HepG2 (cell line): ENCODE measurements around the gene SULT4A1. TPM values are rescaled to one million over a fixed set of nuclear protein-coding genes. Genes with fewer than 3 reads are reported as not detected.

Experiments used
- ATAC-seq: fragments of 200-7000 bp; cut with Tn5 transposase; 3 replicates; pipeline ENCODE4 v1.9.1; 2020; ENCODE audit warnings: mild to moderate bottlenecking, moderate library complexity
- BruUV-seq: library from RNA; stranded (reverse); fragments of 400-500 nt; replicated peaks from 2 replicates; lab custom pipeline; 2021; lab: Mats Ljungman, UMichigan
- CTCF ChIA-PET: fragments of 300-600 bp; formaldehyde crosslinking; extraction: SDS; loops from one replicate; lab custom pipeline; 2021; ENCODE audit warnings: low total read pairs, inconsistent platforms, low intra/inter-chr PET ratio; lab: Yijun Ruan, JAX
- POLR2A ChIA-PET: fragments of 350-600 bp; sonication (Branson Sonifier 250); formaldehyde crosslinking; loops from one replicate; lab custom pipeline; 2020; ENCODE audit warnings: antibody characterized with exemption, inconsistent platforms; lab: Yijun Ruan, JAX
- DNase-seq: peaks from one replicate; pipeline ENCODE4 v3.0.0-alpha.2; 2015; ENCODE audit warnings: low spot score
- FAIRE-seq: peaks from 3 replicates; lab custom pipeline; 2011; peaks lifted over from hg19 to GRCh38; lab: Jason Lieb, UNC
- H2AFZ ChIP-seq: one replicate; pipeline ENCODE4 v1.6.1; 2011; ENCODE audit warnings: low read length, inconsistent platforms
- H3K27ac ChIP-seq: fragments of 300-600 bp; 3 replicates; pipeline ENCODE4 v1.8.0; 2011; ENCODE audit warnings: mixed run types, mild to moderate bottlenecking, mixed read lengths, low read length, inconsistent platforms; ENCODE audit not compliant: insufficient read depth; ENCODE audit errors: extremely low read length
- H3K27me3 ChIP-seq, 2 experiments: fragments of 200-600 bp in 1 of 2; 2 replicates in 1 of 2; 3 replicates in 1 of 2; pipeline versions ENCODE4 v1.6.0 to v1.8.0; 2011; ENCODE audit warnings: low read length in 2 of 2, mild to moderate bottlenecking in 2 of 2, moderate library complexity in 2 of 2, inconsistent platforms in 1 of 2; ENCODE audit not compliant: insufficient read depth in 2 of 2, control insufficient read depth in 1 of 2
- H3K36me3 ChIP-seq, 2 experiments: fragments of 200-600 bp in 1 of 2; replicated peaks in 1 of 2; 2 replicates in 1 of 2; 3 replicates in 1 of 2; pipeline versions ENCODE4 v1.5.1 to v1.8.0; 2011; ENCODE audit warnings: low read length in 2 of 2, inconsistent platforms in 1 of 2; ENCODE audit not compliant: insufficient read depth in 2 of 2, control insufficient read depth in 1 of 2
- H3K4me1 ChIP-seq: 2 replicates; pipeline ENCODE4 v1.5.1; 2012; ENCODE audit warnings: low read length, inconsistent platforms; ENCODE audit not compliant: insufficient read depth
- H3K4me2 ChIP-seq: 2 replicates; pipeline ENCODE4 v1.6.0; 2011; ENCODE audit warnings: low read depth, low read length, inconsistent platforms
- H3K4me3 ChIP-seq, 3 experiments: fragments of 200-600 bp in 1 of 3; sonication (generic), shearing (Covaris generic) in 1 of 3; replicated peaks in 1 of 3; 2 replicates each; pipeline ENCODE4 v1.5.1; 2011 to 2016; ENCODE audit warnings: low read length in 3 of 3, inconsistent platforms in 2 of 3, low read depth in 2 of 3, mild to moderate bottlenecking in 2 of 3, control low read depth in 1 of 3, mixed read lengths in 1 of 3; ENCODE audit not compliant: insufficient read depth in 1 of 3
- H3K79me2 ChIP-seq: one replicate; pipeline ENCODE4 v1.6.1; 2011; ENCODE audit warnings: low read length, inconsistent platforms; ENCODE audit not compliant: insufficient read depth
- H3K9ac ChIP-seq: 2 replicates; pipeline ENCODE4 v1.6.0; 2011; ENCODE audit warnings: mild to moderate bottlenecking, low read depth, low read length, inconsistent platforms; ENCODE audit not compliant: insufficient read depth
- H3K9me3 ChIP-seq: 2 replicates; pipeline ENCODE4 v1.5.1; 2012; ENCODE audit warnings: mild to moderate bottlenecking, low read length
- H4K20me1 ChIP-seq: 2 replicates; pipeline ENCODE4 v1.6.0; 2011; ENCODE audit warnings: inconsistent platforms, mild to moderate bottlenecking, low read length, moderate library complexity; ENCODE audit not compliant: insufficient read depth
- BRCA1 ChIP-seq: sonication (generic); formaldehyde crosslinking; IDR thresholded peaks from 2 replicates; pipeline ENCODE4 v1.4.0; 2020; ENCODE audit warnings: missing genetic modification reagents
- ELF4 ChIP-seq: sonication (generic); formaldehyde crosslinking; IDR thresholded peaks from 2 replicates; pipeline ENCODE4 v1.5.0; 2020; ENCODE audit warnings: missing genetic modification reagents, mild to moderate bottlenecking, moderate library complexity, borderline replicate concordance
- IRX3 ChIP-seq: sonication (generic); formaldehyde crosslinking; IDR thresholded peaks from 2 replicates; pipeline ENCODE4 v1.8.1; 2023; ENCODE audit warnings: mild to moderate bottlenecking, low read depth, missing genetic modification reagents, borderline replicate concordance
- KAT7 ChIP-seq: IDR thresholded peaks from 2 replicates; pipeline ENCODE4 v1.6.1; 2018; ENCODE audit warnings: borderline replicate concordance, missing compliant biosample characterization
- TARDBP ChIP-seq: sonication (generic); formaldehyde crosslinking; IDR thresholded peaks from 2 replicates; pipeline ENCODE4 v1.8.0; 2022; ENCODE audit warnings: mild to moderate bottlenecking, missing genetic modification reagents
- TCF7 ChIP-seq: sonication (generic); IDR thresholded peaks from 2 replicates; pipeline ENCODE4 v1.6.1; 2016; ENCODE audit warnings: antibody characterized with exemption, low read depth
- ZBTB7B ChIP-seq: sonication (generic); formaldehyde crosslinking; IDR thresholded peaks from 2 replicates; pipeline ENCODE4 v1.4.0; 2020; ENCODE audit warnings: missing genetic modification reagents
- ZNF557 ChIP-seq: sonication (generic); formaldehyde crosslinking; IDR thresholded peaks from 2 replicates; pipeline ENCODE4 v1.4.0; 2020; ENCODE audit warnings: missing genetic modification reagents
- ZSCAN21 ChIP-seq: sonication (generic); formaldehyde crosslinking; IDR thresholded peaks from 2 replicates; pipeline ENCODE4 v1.8.0; 2022; ENCODE audit warnings: mild to moderate bottlenecking, missing genetic modification reagents, moderate library complexity, borderline replicate concordance
- WGBS: methylation state at CpG from one replicate; pipeline ENCODE4 v1.1.6; 2017; ENCODE audit warnings: low lambda C conversion rate; 5-methylcytosine and 5-hydroxymethylcytosine counted together
- in situ Hi-C: cut with HindIII; loops from 2 replicates; pipeline ENCODE4 v1.10.0; 2017; ENCODE audit warnings: low pct_unique_long_range_greater_than_20kb; ENCODE audit not compliant: extremely low pct_ligation_motif_present
- intact Hi-C: fragments of 100-400 bp; cut with micrococcal nuclease; formaldehyde crosslinking; loops from one replicate; pipeline ENCODE4 v1.10.0; 2022; ENCODE audit not compliant: unreplicated experiment
- polyA plus RNA-seq, 8 experiments: library from polyadenylated mRNA; depleted of rRNA in 3 of 8; stranded (reverse) in 7 of 8; unstranded in 1 of 8; fragments of >200 nt; fragmentation: Illumina TruSeq in 4 of 8; extraction: Trizol in 4 of 8; gene quantifications; 2 replicates each; pipeline versions ENCODE4 v1.2.1 to v1.2.3, GENCODE V29; 2011 to 2016; ENCODE audit warnings: low read depth in 4 of 8, missing spikeins in 1 of 8, mixed read lengths in 1 of 8; ENCODE audit not compliant: insufficient read depth in 1 of 8
- total RNA-seq, 5 experiments: library from RNA; depleted of rRNA; stranded (reverse); fragments of >200 nt; fragmentation: Illumina TruSeq; extraction: Trizol; gene quantifications; 2 replicates each; pipeline ENCODE4 v1.2.3, GENCODE V29; 2016; ENCODE audit warnings: low read depth in 1 of 5
- TF ChIP-seq, protein P1 (sequence below): IDR thresholded peaks from 2 replicates; pipeline ENCODE4 v1.6.1; 2018; ENCODE audit warnings: missing genetic modification reagents
- TF ChIP-seq, protein P2 (sequence below): sonication (generic); formaldehyde crosslinking; IDR thresholded peaks from 2 replicates; pipeline ENCODE4 v1.8.1; 2022; ENCODE audit warnings: low read depth, mild to moderate bottlenecking, missing genetic modification reagents
- TF ChIP-seq, protein P3 (sequence below): sonication (generic); formaldehyde crosslinking; IDR thresholded peaks from 2 replicates; pipeline ENCODE4 v1.5.1; 2020; ENCODE audit warnings: missing genetic modification reagents, mild to moderate bottlenecking, borderline replicate concordance
- TF ChIP-seq, protein P4 (sequence below): sonication (generic); formaldehyde crosslinking; IDR thresholded peaks from 2 replicates; pipeline ENCODE4 v1.4.0; 2020; ENCODE audit warnings: missing genetic modification reagents
- TF ChIP-seq, protein P5 (sequence below): sonication (generic); formaldehyde crosslinking; IDR thresholded peaks from 2 replicates; pipeline ENCODE4 v1.5.0; 2020; ENCODE audit warnings: mild to moderate bottlenecking, missing genetic modification reagents

Gene SULT4A1
- total and polyA plus RNA-seq, 2 of the 13 experiments (the other 11 are each of a cell fraction or from before 2014, with no cell fraction given): not detected

DNA sequence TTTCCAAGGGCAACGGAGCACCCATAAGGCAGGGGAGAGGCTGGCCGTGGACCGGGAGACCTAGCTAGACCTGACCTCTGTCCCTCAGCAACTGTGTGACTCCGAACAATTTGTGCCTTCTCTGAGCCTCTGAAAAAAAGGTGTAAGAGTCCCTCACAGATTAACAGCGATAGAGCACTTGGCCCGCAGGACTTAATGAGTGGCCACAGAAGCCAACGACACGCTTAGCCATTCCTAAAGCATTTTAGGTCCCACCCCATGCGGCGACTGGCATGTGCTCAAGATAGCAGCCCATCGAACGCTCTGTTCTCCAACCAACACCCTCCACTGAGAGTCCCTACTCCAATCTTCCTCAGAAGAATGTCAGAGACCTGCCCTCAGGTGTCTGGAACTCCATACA, 1.5 kb downstream of the SULT4A1 start (continued):
- TF ChIP-seq, protein P1, sequence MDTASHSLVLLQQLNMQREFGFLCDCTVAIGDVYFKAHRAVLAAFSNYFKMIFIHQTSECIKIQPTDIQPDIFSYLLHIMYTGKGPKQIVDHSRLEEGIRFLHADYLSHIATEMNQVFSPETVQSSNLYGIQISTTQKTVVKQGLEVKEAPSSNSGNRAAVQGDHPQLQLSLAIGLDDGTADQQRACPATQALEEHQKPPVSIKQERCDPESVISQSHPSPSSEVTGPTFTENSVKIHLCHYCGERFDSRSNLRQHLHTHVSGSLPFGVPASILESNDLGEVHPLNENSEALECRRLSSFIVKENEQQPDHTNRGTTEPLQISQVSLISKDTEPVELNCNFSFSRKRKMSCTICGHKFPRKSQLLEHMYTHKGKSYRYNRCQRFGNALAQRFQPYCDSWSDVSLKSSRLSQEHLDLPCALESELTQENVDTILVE (CRISPR knock-in tag): no peak
- TF ChIP-seq, protein P2, sequence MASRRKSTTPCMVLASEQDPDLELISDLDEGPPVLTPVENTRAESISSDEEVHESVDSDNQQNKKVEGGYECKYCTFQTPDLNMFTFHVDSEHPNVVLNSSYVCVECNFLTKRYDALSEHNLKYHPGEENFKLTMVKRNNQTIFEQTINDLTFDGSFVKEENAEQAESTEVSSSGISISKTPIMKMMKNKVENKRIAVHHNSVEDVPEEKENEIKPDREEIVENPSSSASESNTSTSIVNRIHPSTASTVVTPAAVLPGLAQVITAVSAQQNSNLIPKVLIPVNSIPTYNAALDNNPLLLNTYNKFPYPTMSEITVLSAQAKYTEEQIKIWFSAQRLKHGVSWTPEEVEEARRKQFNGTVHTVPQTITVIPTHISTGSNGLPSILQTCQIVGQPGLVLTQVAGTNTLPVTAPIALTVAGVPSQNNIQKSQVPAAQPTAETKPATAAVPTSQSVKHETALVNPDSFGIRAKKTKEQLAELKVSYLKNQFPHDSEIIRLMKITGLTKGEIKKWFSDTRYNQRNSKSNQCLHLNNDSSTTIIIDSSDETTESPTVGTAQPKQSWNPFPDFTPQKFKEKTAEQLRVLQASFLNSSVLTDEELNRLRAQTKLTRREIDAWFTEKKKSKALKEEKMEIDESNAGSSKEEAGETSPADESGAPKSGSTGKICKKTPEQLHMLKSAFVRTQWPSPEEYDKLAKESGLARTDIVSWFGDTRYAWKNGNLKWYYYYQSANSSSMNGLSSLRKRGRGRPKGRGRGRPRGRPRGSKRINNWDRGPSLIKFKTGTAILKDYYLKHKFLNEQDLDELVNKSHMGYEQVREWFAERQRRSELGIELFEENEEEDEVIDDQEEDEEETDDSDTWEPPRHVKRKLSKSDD: no peak

DNA sequence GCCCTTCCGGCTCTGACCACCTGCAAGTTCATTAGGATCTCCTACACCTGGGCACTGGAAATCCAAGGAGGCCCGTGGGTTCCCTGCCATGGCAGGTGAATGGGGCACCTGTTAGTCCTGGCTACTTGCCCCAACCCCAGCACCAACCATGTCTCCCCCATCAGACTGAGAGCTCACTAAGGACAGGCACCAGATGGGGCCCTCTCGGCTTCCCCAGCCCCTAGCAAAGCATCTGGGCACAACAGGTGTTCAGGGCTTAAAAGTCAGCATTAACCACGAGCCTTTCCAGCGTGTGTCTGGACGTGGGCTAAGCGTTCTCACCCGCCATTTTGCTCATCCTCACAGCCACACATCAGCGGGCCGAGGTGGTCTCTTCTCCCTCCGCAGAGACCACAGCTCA, 2.2 kb downstream of the SULT4A1 start:
- Histone ChIP-seq H3K4me1 (no peaks in the 10 kb centered on the region), H3K9ac (no peak overlapping the region), H3K4me3 (no peak overlapping the region), H3K36me3 (no peaks in the 10 kb centered on the region), H3K27ac (no peak overlapping the region), H2AFZ (no peak overlapping the region), H3K79me2 (no peaks in the 10 kb centered on the region), H3K27me3 (peaks cover 0 to 35% of the 10 kb centered on the region in 2 experiments; a peak in 4 of 5 replicates), H3K4me2 (no peak overlapping the region), H3K9me3 (no peaks in the 10 kb centered on the region), H4K20me1 (no peaks in the 10 kb centered on the region)
- POLR2A ChIA-PET: no interaction called here
- in situ Hi-C loops: no loop called here
- intact Hi-C loops: no loop called here
- ATAC-seq (no peak), DNase-seq (no peak), FAIRE-seq (no peak)
- 70% methylated on average over 2 of the region's 11 CpGs for WGBS
- CTCF ChIA-PET: no interaction called here
- BruUV-seq: no TSS peak
- TF ChIP-seq TCF7 (no peak), ZSCAN21 (CRISPR knock-in tag) (no peak), BRCA1 (CRISPR knock-in tag) (no peak), ZBTB7B (no peak), KAT7 (CRISPR knock-in tag) (no peak), ZNF557 (CRISPR knock-in tag) (no peak), IRX3 (CRISPR knock-in tag) (no peak), ELF4 (CRISPR knock-in tag) (no peak), TARDBP (CRISPR knock-in tag) (no peak)
- TF ChIP-seq, protein P3, sequence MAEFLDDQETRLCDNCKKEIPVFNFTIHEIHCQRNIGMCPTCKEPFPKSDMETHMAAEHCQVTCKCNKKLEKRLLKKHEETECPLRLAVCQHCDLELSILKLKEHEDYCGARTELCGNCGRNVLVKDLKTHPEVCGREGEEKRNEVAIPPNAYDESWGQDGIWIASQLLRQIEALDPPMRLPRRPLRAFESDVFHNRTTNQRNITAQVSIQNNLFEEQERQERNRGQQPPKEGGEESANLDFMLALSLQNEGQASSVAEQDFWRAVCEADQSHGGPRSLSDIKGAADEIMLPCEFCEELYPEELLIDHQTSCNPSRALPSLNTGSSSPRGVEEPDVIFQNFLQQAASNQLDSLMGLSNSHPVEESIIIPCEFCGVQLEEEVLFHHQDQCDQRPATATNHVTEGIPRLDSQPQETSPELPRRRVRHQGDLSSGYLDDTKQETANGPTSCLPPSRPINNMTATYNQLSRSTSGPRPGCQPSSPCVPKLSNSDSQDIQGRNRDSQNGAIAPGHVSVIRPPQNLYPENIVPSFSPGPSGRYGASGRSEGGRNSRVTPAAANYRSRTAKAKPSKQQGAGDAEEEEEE (CRISPR knock-in tag): no peak
- TF ChIP-seq, protein P4, sequence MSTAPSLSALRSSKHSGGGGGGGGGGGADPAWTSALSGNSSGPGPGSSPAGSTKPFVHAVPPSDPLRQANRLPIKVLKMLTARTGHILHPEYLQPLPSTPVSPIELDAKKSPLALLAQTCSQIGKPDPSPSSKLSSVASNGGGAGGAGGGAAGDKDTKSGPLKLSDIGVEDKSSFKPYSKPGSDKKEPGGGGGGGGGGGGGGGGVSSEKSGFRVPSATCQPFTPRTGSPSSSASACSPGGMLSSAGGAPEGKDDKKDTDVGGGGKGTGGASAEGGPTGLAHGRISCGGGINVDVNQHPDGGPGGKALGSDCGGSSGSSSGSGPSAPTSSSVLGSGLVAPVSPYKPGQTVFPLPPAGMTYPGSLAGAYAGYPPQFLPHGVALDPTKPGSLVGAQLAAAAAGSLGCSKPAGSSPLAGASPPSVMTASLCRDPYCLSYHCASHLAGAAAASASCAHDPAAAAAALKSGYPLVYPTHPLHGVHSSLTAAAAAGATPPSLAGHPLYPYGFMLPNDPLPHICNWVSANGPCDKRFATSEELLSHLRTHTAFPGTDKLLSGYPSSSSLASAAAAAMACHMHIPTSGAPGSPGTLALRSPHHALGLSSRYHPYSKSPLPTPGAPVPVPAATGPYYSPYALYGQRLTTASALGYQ (CRISPR knock-in tag): no peak
- TF ChIP-seq, protein P5, sequence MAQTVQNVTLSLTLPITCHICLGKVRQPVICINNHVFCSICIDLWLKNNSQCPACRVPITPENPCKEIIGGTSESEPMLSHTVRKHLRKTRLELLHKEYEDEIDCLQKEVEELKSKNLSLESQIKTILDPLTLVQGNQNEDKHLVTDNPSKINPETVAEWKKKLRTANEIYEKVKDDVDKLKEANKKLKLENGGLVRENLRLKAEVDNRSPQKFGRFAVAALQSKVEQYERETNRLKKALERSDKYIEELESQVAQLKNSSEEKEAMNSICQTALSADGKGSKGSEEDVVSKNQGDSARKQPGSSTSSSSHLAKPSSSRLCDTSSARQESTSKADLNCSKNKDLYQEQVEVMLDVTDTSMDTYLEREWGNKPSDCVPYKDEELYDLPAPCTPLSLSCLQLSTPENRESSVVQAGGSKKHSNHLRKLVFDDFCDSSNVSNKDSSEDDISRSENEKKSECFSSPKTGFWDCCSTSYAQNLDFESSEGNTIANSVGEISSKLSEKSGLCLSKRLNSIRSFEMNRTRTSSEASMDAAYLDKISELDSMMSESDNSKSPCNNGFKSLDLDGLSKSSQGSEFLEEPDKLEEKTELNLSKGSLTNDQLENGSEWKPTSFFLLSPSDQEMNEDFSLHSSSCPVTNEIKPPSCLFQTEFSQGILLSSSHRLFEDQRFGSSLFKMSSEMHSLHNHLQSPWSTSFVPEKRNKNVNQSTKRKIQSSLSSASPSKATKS (CRISPR knock-in tag): no peak
